H1 (cell line): ENCODE measurements around the gene APOM. TPM values are rescaled to one million over a fixed set of nuclear protein-coding genes. Genes with fewer than 3 reads are reported as not detected.

Experiments used
- CTCF ChIA-PET: fragments of 300-600 bp; sonication (Branson Sonifier 250); formaldehyde crosslinking; loops from one replicate; lab custom pipeline; 2021; ENCODE audit not compliant: partially characterized antibody; lab: Charles Lee
- POLR2A ChIA-PET: fragments of 300-600 bp; sonication (Branson Sonifier 250); formaldehyde crosslinking; loops from one replicate; lab custom pipeline; 2021; ENCODE audit warnings: inconsistent platforms; ENCODE audit not compliant: partially characterized antibody; lab: Charles Lee
- DNase-seq, 2 experiments: peaks; one replicate each; pipeline versions ENCODE4 v3.0.0 to v3.0.0-alpha.2; 2010 to 2022; ENCODE audit warnings: low spot score in 2 of 2, low read depth in 1 of 2, mixed read lengths in 1 of 2
- FAIRE-seq: peaks from 2 replicates; lab custom pipeline; 2011; peaks lifted over from hg19 to GRCh38; lab: Jason Lieb, UNC
- H2AFZ ChIP-seq: 2 replicates; pipeline ENCODE4 v1.8.1; 2012; ENCODE audit warnings: low read length, inconsistent platforms
- H2AK5ac ChIP-seq: 2 replicates; pipeline ENCODE4 v1.6.1; 2013; ENCODE audit warnings: low read depth, low read length
- H2BK120ac ChIP-seq: replicated peaks from 2 replicates; pipeline ENCODE3; 2013; ENCODE audit warnings: low read depth, low read length, inconsistent platforms
- H2BK12ac ChIP-seq: 2 replicates; pipeline ENCODE4 v1.6.1; 2013; ENCODE audit warnings: low read depth, low read length
- H2BK15ac ChIP-seq: 2 replicates; pipeline ENCODE4 v1.6.1; 2013; ENCODE audit warnings: low read length
- H2BK20ac ChIP-seq: 2 replicates; pipeline ENCODE4 v1.6.1; 2013; ENCODE audit warnings: low read length
- H2BK5ac ChIP-seq: 2 replicates; pipeline ENCODE4 v1.6.1; 2013; ENCODE audit warnings: low read depth, low read length
- H3K14ac ChIP-seq: 2 replicates; pipeline ENCODE4 v1.6.1; 2013; ENCODE audit warnings: inconsistent platforms; ENCODE audit not compliant: insufficient read length
- H3K18ac ChIP-seq: 2 replicates; pipeline ENCODE4 v1.6.1; 2013; ENCODE audit warnings: low read length; ENCODE audit errors: extremely low read depth
- H3K23ac ChIP-seq: 2 replicates; pipeline ENCODE4 v1.6.1; 2013; ENCODE audit warnings: inconsistent platforms; ENCODE audit not compliant: insufficient read length
- H3K23me2 ChIP-seq: 2 replicates; pipeline ENCODE4 v1.6.1; 2013; ENCODE audit warnings: low read depth, low read length
- H3K27ac ChIP-seq: 2 replicates; pipeline ENCODE4 v1.6.1; 2011; ENCODE audit warnings: low read depth, low read length, inconsistent platforms
- H3K27me3 ChIP-seq, 4 experiments: replicated peaks in 1 of 4; 1 replicate in 1 of 4; 2 replicates in 3 of 4; pipeline versions ENCODE4 v1.6.1 to v1.8.1; 2011 to 2013; ENCODE audit warnings: low read length in 3 of 4, mild to moderate bottlenecking in 3 of 4, inconsistent platforms in 2 of 4, mixed read lengths in 2 of 4, moderate library complexity in 1 of 4; ENCODE audit not compliant: control insufficient read depth in 3 of 4, insufficient read depth in 3 of 4; ENCODE audit errors: extremely low read depth in 1 of 4
- H3K36me3 ChIP-seq, 4 experiments: 2 replicates each; pipeline versions ENCODE4 v1.6.1 to v1.8.1; 2011 to 2013; ENCODE audit warnings: mild to moderate bottlenecking in 4 of 4, low read length in 3 of 4, moderate library complexity in 2 of 4, control low read depth in 1 of 4, inconsistent platforms in 1 of 4; ENCODE audit not compliant: insufficient read depth in 4 of 4, control insufficient read depth in 2 of 4
- H3K4ac ChIP-seq: replicated peaks from 2 replicates; pipeline ENCODE3; 2013; ENCODE audit warnings: low read length, low read depth, mixed read lengths, inconsistent platforms; ENCODE audit not compliant: insufficient read length
- H3K4me1 ChIP-seq, 4 experiments: replicated peaks in 1 of 4; 1 replicate in 1 of 4; 2 replicates in 3 of 4; pipeline versions ENCODE4 v1.6.1 to v1.8.1; 2011 to 2013; ENCODE audit warnings: low read length in 3 of 4, inconsistent platforms in 2 of 4, mixed read lengths in 1 of 4; ENCODE audit not compliant: insufficient read depth in 4 of 4, control insufficient read depth in 3 of 4
- H3K4me2 ChIP-seq, 2 experiments: 2 replicates each; pipeline versions ENCODE4 v1.6.1 to v1.8.1; 2011 to 2013; ENCODE audit warnings: low read depth in 2 of 2, low read length in 2 of 2, control low read depth in 1 of 2, inconsistent platforms in 1 of 2, mild to moderate bottlenecking in 1 of 2; ENCODE audit not compliant: insufficient read depth in 1 of 2
- H3K4me3 ChIP-seq, 4 experiments: fragments of 200-600, 300-600 bp in 1 of 4; sonication (generic), shearing (Covaris generic), sonication (Bioruptor Twin) in 1 of 4; 2 replicates each; pipeline versions ENCODE4 v1.5.1 to v1.8.1; 2011 to 2016; ENCODE audit warnings: low read length in 4 of 4, low read depth in 3 of 4, control low read depth in 2 of 4, inconsistent platforms in 2 of 4, mild to moderate bottlenecking in 2 of 4, mixed read lengths in 1 of 4, moderate library complexity in 1 of 4; ENCODE audit not compliant: insufficient read depth in 2 of 4; ENCODE audit errors: extremely low read depth in 1 of 4
- H3K56ac ChIP-seq: replicated peaks from 2 replicates; pipeline ENCODE3; 2013; ENCODE audit warnings: low read depth, mild to moderate bottlenecking, mixed read lengths, low read length, inconsistent platforms; ENCODE audit not compliant: insufficient read length
- H3K79me1 ChIP-seq: 2 replicates; pipeline ENCODE4 v1.6.1; 2013; ENCODE audit warnings: low read depth, low read length, control low read depth
- H3K79me2 ChIP-seq, 2 experiments: 2 replicates each; pipeline versions ENCODE4 v1.6.1 to v1.8.1; 2012 to 2013; ENCODE audit warnings: low read length in 2 of 2, mild to moderate bottlenecking in 2 of 2, inconsistent platforms in 1 of 2; ENCODE audit not compliant: insufficient read depth in 2 of 2, control insufficient read depth in 1 of 2
- H3K9ac ChIP-seq, 4 experiments: replicated peaks in 1 of 4; 1 replicate in 1 of 4; 2 replicates in 3 of 4; pipeline versions ENCODE4 v1.6.1 to v1.8.1; 2011 to 2013; ENCODE audit warnings: low read depth in 3 of 4, low read length in 3 of 4, control low read depth in 2 of 4, mild to moderate bottlenecking in 2 of 4, moderate library complexity in 2 of 4, inconsistent platforms in 1 of 4; ENCODE audit errors: extremely low read depth in 1 of 4
- H3K9me3 ChIP-seq, 2 experiments: 2 replicates each; pipeline versions ENCODE4 v1.6.1 to v1.8.1; 2012 to 2013; ENCODE audit warnings: mild to moderate bottlenecking in 2 of 2, moderate library complexity in 2 of 2, control low read depth in 1 of 2, inconsistent platforms in 1 of 2, low read depth in 1 of 2, low read length in 1 of 2, mixed read lengths in 1 of 2; ENCODE audit not compliant: insufficient read depth in 2 of 2
- H4K20me1 ChIP-seq, 2 experiments: replicated peaks in 1 of 2; 2 replicates each; pipeline versions ENCODE3 to v1.8.1; 2011 to 2013; ENCODE audit warnings: inconsistent platforms in 2 of 2, low read length in 2 of 2, mild to moderate bottlenecking in 1 of 2; ENCODE audit not compliant: insufficient read depth in 2 of 2, control insufficient read depth in 1 of 2
- H4K5ac ChIP-seq: 2 replicates; pipeline ENCODE4 v1.6.1; 2013; ENCODE audit warnings: low read length, low read depth, mixed read lengths, inconsistent platforms; ENCODE audit not compliant: insufficient read length
- H4K8ac ChIP-seq: 2 replicates; pipeline ENCODE4 v1.8.0; 2013; ENCODE audit warnings: mild to moderate bottlenecking, moderate library complexity, low read length, inconsistent platforms; ENCODE audit not compliant: insufficient read depth; ENCODE audit errors: extremely low read depth
- H4K91ac ChIP-seq: replicated peaks from 2 replicates; pipeline ENCODE3; 2013; ENCODE audit warnings: low read length, mixed read lengths, inconsistent platforms; ENCODE audit not compliant: insufficient read length
- ASH2L ChIP-seq: fragments of 200-600, 300-600 bp; sonication (generic); IDR thresholded peaks from one replicate; pipeline ENCODE4 v1.7.1; 2017; ENCODE audit warnings: low read length
- ATF2 ChIP-seq: IDR thresholded peaks from 2 replicates; pipeline ENCODE4 v1.6.1; 2012; ENCODE audit warnings: low read length, inconsistent platforms
- CHD1 ChIP-seq: IDR thresholded peaks from 2 replicates; pipeline ENCODE4 v1.6.1; 2012; ENCODE audit warnings: low read depth, low read length, improper control_type of control experiment
- CTBP2 ChIP-seq: IDR thresholded peaks from 2 replicates; pipeline ENCODE4 v1.7.0; 2011; ENCODE audit warnings: borderline replicate concordance, mild to moderate bottlenecking, moderate library complexity, mixed read lengths, low read length; ENCODE audit not compliant: insufficient read depth, insufficient read length
- EP300 ChIP-seq, 2 experiments: IDR thresholded peaks; 1 replicate in 1 of 2; 2 replicates in 1 of 2; pipeline ENCODE4 v1.6.1; 2011 to 2012; ENCODE audit warnings: low read depth in 2 of 2, low read length in 2 of 2, mild to moderate bottlenecking in 2 of 2, borderline replicate concordance in 1 of 2, inconsistent platforms in 1 of 2, moderate library complexity in 1 of 2
- KDM5A ChIP-seq: fragments of 200-600 bp; IDR thresholded peaks from 2 replicates; pipeline ENCODE4 v1.7.1; 2012; ENCODE audit warnings: mild to moderate bottlenecking, low read length, inconsistent platforms, mixed read lengths
- SRF ChIP-seq: IDR thresholded peaks from 2 replicates; pipeline ENCODE4 v1.6.1; 2011; ENCODE audit warnings: mild to moderate bottlenecking, low read depth, low read length, moderate library complexity
- SUZ12 ChIP-seq: fragments of 200-600 bp; sonication (generic); IDR thresholded peaks from 2 replicates; pipeline ENCODE4 v1.6.1; 2012; ENCODE audit warnings: mild to moderate bottlenecking, inconsistent platforms, low read length, moderate library complexity, mixed read lengths
- TEAD4 ChIP-seq: IDR thresholded peaks from 2 replicates; pipeline ENCODE4 v1.6.1; 2012; ENCODE audit warnings: low read depth, low read length, inconsistent platforms, mixed read lengths
- USF2 ChIP-seq: IDR thresholded peaks from 2 replicates; pipeline ENCODE4 v1.6.1; 2011; ENCODE audit warnings: low read length, improper control_type of control experiment
- WGBS, 2 experiments: shearing (Covaris generic) in 1 of 2; methylation state at CpG; one replicate each; pipeline versions ENCODE4 v1.1.6 to v1.1.7; 2013 to 2015; ENCODE audit warnings: low lambda C conversion rate in 2 of 2, mixed read lengths in 2 of 2, inconsistent platforms in 1 of 2, low coverage in 1 of 2, missing lambda C conversion rate in 1 of 2; ENCODE audit not compliant: insufficient replicate concordance in 2 of 2, insufficient coverage in 1 of 2, insufficient read length in 1 of 2; ENCODE audit errors: extremely low coverage in 1 of 2, missing lambda C conversion rate in 1 of 2; 5-methylcytosine and 5-hydroxymethylcytosine counted together
- polyA plus RNA-seq, 7 experiments: library from polyadenylated mRNA; depleted of rRNA in 3 of 7; stranded (reverse) in 5 of 7; unstranded in 2 of 7; fragments of >200 nt in 5 of 7; fragments of 200-250 nt in 2 of 7; gene quantifications; 1 replicate in 5 of 7; 2 replicates in 1 of 7; 4 replicates in 1 of 7; pipeline versions ENCODE4 v1.2.1 to v1.2.3, GENCODE V29; 2011 to 2013; ENCODE audit warnings: missing spikeins in 2 of 7, mixed read lengths in 2 of 7
- total RNA-seq: library from RNA; stranded (reverse); fragmentation: NEBNext Ultra II Directional; extraction: Animal tissue kit (Norgen Biotek cat#: 25700); gene quantifications from 2 replicates; pipeline ENCODE4 v1.2.1, GENCODE V29; 2021

APOM gene
- total and polyA plus RNA-seq, 2 of the 8 experiments (the other 6 are each of a cell fraction or from before 2014, with no cell fraction given): 3.4 to 12.0 TPM

GRCh38 chr6:31669676-31670075 lies 14.0 kb downstream of the APOM start, which contains the start of gene LY6G5B:
Gene LY6G5B (plus strand): TSS chr6:31669976. CDS start chr6:31670951, 975 bp downstream.
- CTCF ChIA-PET: interaction anchor here (1.1 to 5.0 kb wide), 5 partner anchors 9 to 48 kb away, joined by 3 to 26 read pairs (median 3); partner anchors contain the start of gene C6orf47
- H4K20me1 ChIP-seq: peaks cover 7 to 11% of the 10 kb centered on the region in 2 experiments
- TF ChIP-seq EP300 (IDR thresholded peaks at IDR 0.05; ENCODE audit: borderline replicate concordance in 1 of 2, low read depth in 2 of 2, low read length in 2 of 2): no peak
- no peak for TF ChIP-seq CHD1
- no peak for TF ChIP-seq ASH2L
- TF ChIP-seq KDM5A: no peak
- TF ChIP-seq USF2: no peak
- no peak for TF ChIP-seq ATF2
- no peak for TF ChIP-seq CTBP2
- no peak for TF ChIP-seq TEAD4
- no peak for TF ChIP-seq SUZ12
- TF ChIP-seq SRF: no peak

More at GRCh38 chr6:31669676-31670075, 14.0 kb downstream of the APOM start, which contains the start of gene LY6G5B:
- WGBS, 2 experiments: 89% methylated on average over 8 of the region's 8 CpGs; no CpG with 5 or more reads in 1 of the 2 experiments
- H3K18ac ChIP-seq: no peak within 1 kb of the TSS
- no peak within 1 kb of the TSS for H2BK5ac ChIP-seq
- FAIRE-seq (no peak), DNase-seq (no peak)
- H4K91ac ChIP-seq: no peak within 1 kb of the TSS
- H2AFZ ChIP-seq: no peak within 1 kb of the TSS
- H4K5ac ChIP-seq: no peak within 1 kb of the TSS
- H3K36me3 ChIP-seq: peaks cover 25 to 50% (median 46%) of the 10 kb centered on the region in 4 experiments
- H3K9me3 ChIP-seq: peaks cover 0 to 5% of the 10 kb centered on the region in 2 experiments; a peak in 1 of 4 replicates
- H3K9ac ChIP-seq: no peak within 1 kb of the TSS
- H3K23ac ChIP-seq: no peak within 1 kb of the TSS
- peaks cover 0 to 23% of the 10 kb centered on the region in 2 experiments; a peak in 2 of 4 replicates for H3K79me2 ChIP-seq
- no peak within 1 kb of the TSS; the same call in 1 of the 2 replicates for H4K8ac ChIP-seq
- H2AK5ac ChIP-seq: no peak within 1 kb of the TSS
- no peak within 1 kb of the TSS for H2BK20ac ChIP-seq
- H3K4ac ChIP-seq: no peak within 1 kb of the TSS
- peaks cover 0 to 4% (median 1%) of the 10 kb centered on the region in 4 experiments; a peak in 3 of 7 replicates for H3K4me1 ChIP-seq
- peaks cover 9% of the 10 kb centered on the region for H3K79me1 ChIP-seq
- POLR2A ChIA-PET: interaction anchor here (0.6 to 25.5 kb wide), 8 partner anchors 9 to 1468 kb away, joined by 3 to 883 read pairs (median 4); partner anchors contain the start of genes AIF1, APOM, BAG6 and C6orf47
- H2BK120ac ChIP-seq: no peak within 1 kb of the TSS
- no peak within 1 kb of the TSS for H2BK15ac ChIP-seq
- no peaks in the 10 kb centered on the region for H3K27me3 ChIP-seq
- H3K27ac ChIP-seq: no peak within 1 kb of the TSS
- H3K14ac ChIP-seq: no peak within 1 kb of the TSS
- H3K56ac ChIP-seq: no peak within 1 kb of the TSS
- H3K4me2 ChIP-seq: no peak within 1 kb of the TSS
- H2BK12ac ChIP-seq: no peak within 1 kb of the TSS
- no peak within 1 kb of the TSS for H3K4me3 ChIP-seq
- peaks cover 4% of the 10 kb centered on the region; the same call in 1 of the 2 replicates for H3K23me2 ChIP-seq
